K562 (cell line): ENCODE results near the gene CHKB. TPM values are rescaled to one million over a fixed set of nuclear protein-coding genes. Genes with fewer than 3 reads are reported as not detected.

Source experiments
- ERF ChIP-seq: fragments of 450-650 bp; formaldehyde crosslinking; IDR thresholded peaks from 2 replicates; pipeline ENCODE4 v1.4.0; 2020; ENCODE audit warnings: mild to moderate bottlenecking, mixed read lengths
- HDAC6 ChIP-seq: IDR thresholded peaks from 2 replicates; pipeline ENCODE4 v1.6.1; 2012; ENCODE audit warnings: low read depth, mild to moderate bottlenecking, control low read depth, inconsistent platforms, low read length, moderate library complexity
- MBD2 ChIP-seq: sonication (generic); IDR thresholded peaks from 2 replicates; pipeline ENCODE4 v1.6.1; 2016; ENCODE audit warnings: low read depth, borderline replicate concordance
- NCOA4 ChIP-seq: fragments of 450-650 bp; IDR thresholded peaks from 2 replicates; pipeline ENCODE4 v1.6.1; 2018; ENCODE audit warnings: mild to moderate bottlenecking; ENCODE audit not compliant: partially characterized antibody
- NFATC3 ChIP-seq: fragments of 450-650 bp; IDR thresholded peaks from 2 replicates; pipeline ENCODE4 v1.6.1; 2017; ENCODE audit warnings: mild to moderate bottlenecking
- PHF8 ChIP-seq: fragments of 200-600 bp; sonication (generic); IDR thresholded peaks from 2 replicates; pipeline ENCODE4 v1.6.1; 2012; ENCODE audit warnings: mixed run types, mild to moderate bottlenecking, inconsistent platforms, low read length, moderate library complexity, borderline replicate concordance
- RAD51 ChIP-seq: fragments of 450-650 bp; IDR thresholded peaks from 2 replicates; pipeline ENCODE4 v1.7.1; 2016; ENCODE audit warnings: low read depth, mild to moderate bottlenecking, borderline replicate concordance
- SAFB2 ChIP-seq: fragments of 200-400 bp; formaldehyde crosslinking; IDR thresholded peaks from 2 replicates; pipeline ENCODE4 v1.6.1; 2018; ENCODE audit warnings: borderline replicate concordance, low read length, low read depth, moderate library complexity; ENCODE audit not compliant: severe bottlenecking
- SAP30 ChIP-seq: fragments of 200-600 bp; sonication (generic); IDR thresholded peaks from 2 replicates; pipeline ENCODE4 v1.6.1; 2012; ENCODE audit warnings: borderline replicate concordance, low read depth, mild to moderate bottlenecking, moderate library complexity, low read length, control low read depth, inconsistent platforms; ENCODE audit not compliant: insufficient read depth, poor library complexity, severe bottlenecking
- SMARCC2 ChIP-seq: fragments of 450-650 bp; IDR thresholded peaks from 2 replicates; pipeline ENCODE4 v1.6.1; 2017; ENCODE audit warnings: antibody characterized with exemption, moderate library complexity, mild to moderate bottlenecking, low read depth
- TAF1 ChIP-seq: IDR thresholded peaks from 2 replicates; pipeline ENCODE4 v1.6.1; 2011; ENCODE audit warnings: mild to moderate bottlenecking, low read length, moderate library complexity; ENCODE audit not compliant: insufficient read depth, control insufficient read depth, severe bottlenecking; ENCODE audit errors: extremely low read depth
- ZBTB11 ChIP-seq, 3 experiments: fragments of 200-800 bp in 1 of 3; fragments of 250-450 bp in 1 of 3; fragments of 450-650 bp in 1 of 3; sonication (Bioruptor Pico) in 1 of 3; sonication (Bioruptor generic) in 1 of 3; formaldehyde crosslinking in 1 of 3; IDR thresholded peaks; 2 replicates each; pipeline versions ENCODE4 v1.6.1 to v1.8.0; 2016 to 2022; ENCODE audit warnings: mild to moderate bottlenecking in 2 of 3, missing genetic modification characterization in 2 of 3, missing compliant biosample characterization in 1 of 3, moderate library complexity in 1 of 3
- ZBTB7A ChIP-seq: IDR thresholded peaks from 2 replicates; pipeline ENCODE4 v1.6.1; 2011; ENCODE audit warnings: low read depth, mild to moderate bottlenecking, low read length, moderate library complexity, borderline replicate concordance; ENCODE audit not compliant: control insufficient read depth
- ZNF197 ChIP-seq: fragments of 200-800 bp; sonication (Bioruptor generic); IDR thresholded peaks from 2 replicates; pipeline ENCODE4 v1.6.1; 2016; ENCODE audit warnings: low read depth, missing genetic modification characterization, missing compliant biosample characterization
- ZNF398 ChIP-seq: fragments of 250-450 bp; sonication (Bioruptor Pico); IDR thresholded peaks from 2 replicates; pipeline ENCODE4 v1.8.0; 2021; ENCODE audit warnings: moderate library complexity, mild to moderate bottlenecking, inconsistent platforms
- polyA plus RNA-seq, 8 experiments: library from polyadenylated mRNA; depleted of rRNA in 4 of 8; stranded (reverse) in 5 of 8; unstranded in 3 of 8; fragments of >200 nt; fragmentation: Nextera tagmentation in 2 of 8; fragmentation: Illumina TruSeq in 1 of 8; extraction: Ambion mirVana in 2 of 8; extraction: Trizol in 1 of 8; gene quantifications; 2 replicates each; pipeline versions ENCODE4 v1.2.1 to v1.2.3, GENCODE V29; 2011 to 2014; ENCODE audit warnings: inconsistent platforms in 1 of 8, missing spikeins in 1 of 8
- total RNA-seq, 7 experiments: library from RNA; depleted of rRNA in 6 of 7; stranded (reverse); fragments of >200 nt in 6 of 7; fragmentation: Illumina TruSeq in 2 of 7; extraction: Trizol in 2 of 7; gene quantifications; 2 replicates each; pipeline versions ENCODE4 v1.2.1 to v1.2.3, GENCODE V29; 2011 to 2021; ENCODE audit warnings: low replicate concordance in 1 of 7

Gene CHKB
- total and polyA plus RNA-seq, 9 of the 15 experiments (the other 6 are each of a cell fraction or from before 2014, with no cell fraction given), result 2.7 to 31.0 (median 11.0) TPM

- TF ChIP-seq ZBTB11 (CRISPR knock-in tag; IDR thresholded peaks at IDR 0.05) (peak in 1 of 3 experiments; percentile 74; a peak in 1 of 6 replicates), RAD51 (no peak), SAFB2 (no peak), ERF (CRISPR knock-in tag) (0 out of 2 replicates have a peak, but pooled peaks have one; percentile 59), NCOA4 (no peak), HDAC6 (no peak), ZNF197 (CRISPR knock-in tag) (no peak), SAP30 (peak; percentile 43), ZBTB7A (peak; percentile 73; the same call in 1 of the 2 replicates), NFATC3 (no peak), MBD2 (0 out of 2 replicates have a peak, but pooled peaks have one; percentile 27), PHF8 (peak; percentile 86), ZNF398 (CRISPR knock-in tag) (no peak), SMARCC2 (no peak), TAF1 (peak; percentile 27)
Measured at GRCh38 chr22:50582493-50583293, at the start of gene CHKB (continued).
